Gastrocnemius medialis (tissue), 4 donors: Measurements from ENCODE around the gene NLRP7.

ENCODE experiments used
- CTCF ChIP-seq, 5 experiments: fragments of 450-650 bp in 3 of 5; fragments of 200-600 bp in 2 of 5; sonication (generic) in 2 of 5; IDR thresholded peaks in 4 of 5; conservative IDR thresholded peaks in 1 of 5; 1 replicate in 4 of 5; 2 replicates in 1 of 5; pipeline ENCODE4 v1.5.1; 2016 to 2019; ENCODE audit warnings: antibody characterized with exemption in 5 of 5, mild to moderate bottlenecking in 3 of 5, moderate library complexity in 3 of 5
- POLR2A ChIP-seq, 2 donors: fragments of 450-650 bp; IDR thresholded peaks; one replicate each; pipeline ENCODE4 v1.6.1; 2017; ENCODE audit warnings: antibody characterized with exemption in 2 of 2, mild to moderate bottlenecking in 2 of 2, moderate library complexity in 2 of 2

GRCh38 chr19:54952591-54953344, 5.4 kb upstream of the NLRP7 start:
- TF ChIP-seq CTCF (IDR thresholded peaks at IDR 0.05 in 4 of 5, conservative IDR thresholded peaks at IDR 0.05 in 1 of 5): no peak
- no peak for TF ChIP-seq POLR2A (IDR thresholded peaks at IDR 0.05)
